AG10803 (cell line): Measurements from ENCODE around the gene PCSK5.

Source experiments
- DNase-seq: peaks from one replicate; pipeline ENCODE4 v3.0.0; 2010; ENCODE audit warnings: low read depth
- H3K4me3 ChIP-seq: 2 replicates; pipeline ENCODE4 v1.5.1; 2011; ENCODE audit warnings: mild to moderate bottlenecking, low read length, control low read depth
- TF ChIP-seq, protein P1 (sequence below): conservative IDR thresholded peaks from 2 replicates; pipeline ENCODE4 v1.5.1; 2011; ENCODE audit warnings: mild to moderate bottlenecking, low read length, control low read depth, inconsistent platforms

PCSK5 gene

DNA sequence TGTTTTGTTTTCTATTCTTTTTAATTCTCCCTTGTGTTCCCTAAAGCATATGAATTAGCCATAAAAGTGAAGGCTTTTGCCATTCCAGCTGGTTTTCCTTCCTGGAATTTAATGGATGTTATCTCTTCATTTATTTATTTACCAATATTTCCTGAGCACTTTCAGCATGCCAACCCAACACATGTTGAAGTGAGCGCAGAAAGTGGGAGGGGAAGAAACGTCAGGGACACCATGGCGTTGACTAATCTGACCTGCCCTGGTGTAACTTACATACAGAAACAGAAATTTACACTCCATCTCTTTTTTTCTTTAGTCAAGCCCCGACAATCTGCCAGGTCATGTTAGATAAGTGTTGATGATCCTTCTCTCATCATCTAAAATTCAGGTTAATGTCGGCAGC lies 247.5 kb downstream of the PCSK5 start:
- TF ChIP-seq, protein P1, sequence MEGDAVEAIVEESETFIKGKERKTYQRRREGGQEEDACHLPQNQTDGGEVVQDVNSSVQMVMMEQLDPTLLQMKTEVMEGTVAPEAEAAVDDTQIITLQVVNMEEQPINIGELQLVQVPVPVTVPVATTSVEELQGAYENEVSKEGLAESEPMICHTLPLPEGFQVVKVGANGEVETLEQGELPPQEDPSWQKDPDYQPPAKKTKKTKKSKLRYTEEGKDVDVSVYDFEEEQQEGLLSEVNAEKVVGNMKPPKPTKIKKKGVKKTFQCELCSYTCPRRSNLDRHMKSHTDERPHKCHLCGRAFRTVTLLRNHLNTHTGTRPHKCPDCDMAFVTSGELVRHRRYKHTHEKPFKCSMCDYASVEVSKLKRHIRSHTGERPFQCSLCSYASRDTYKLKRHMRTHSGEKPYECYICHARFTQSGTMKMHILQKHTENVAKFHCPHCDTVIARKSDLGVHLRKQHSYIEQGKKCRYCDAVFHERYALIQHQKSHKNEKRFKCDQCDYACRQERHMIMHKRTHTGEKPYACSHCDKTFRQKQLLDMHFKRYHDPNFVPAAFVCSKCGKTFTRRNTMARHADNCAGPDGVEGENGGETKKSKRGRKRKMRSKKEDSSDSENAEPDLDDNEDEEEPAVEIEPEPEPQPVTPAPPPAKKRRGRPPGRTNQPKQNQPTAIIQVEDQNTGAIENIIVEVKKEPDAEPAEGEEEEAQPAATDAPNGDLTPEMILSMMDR = no peak
- DNase-seq = no peak
- no peak overlapping the region for H3K4me3 ChIP-seq

DNA sequence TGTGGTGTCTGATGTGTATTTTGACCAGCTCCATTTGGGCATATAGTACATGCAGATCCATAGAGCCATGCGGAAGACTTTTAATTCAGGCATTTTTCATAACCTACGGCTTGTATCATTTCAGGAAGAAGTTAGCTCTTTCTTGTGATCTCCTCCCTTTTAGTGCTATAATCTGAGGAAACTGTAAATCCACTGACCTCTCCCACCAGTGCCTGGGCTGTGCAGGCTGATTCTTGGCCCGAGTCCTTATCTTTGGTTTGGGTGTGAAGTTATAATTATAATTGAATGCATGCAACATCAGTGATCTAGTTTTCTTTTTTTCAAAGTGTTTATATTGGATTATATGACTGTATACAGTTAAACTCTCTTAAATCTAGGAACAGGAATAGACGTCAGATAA lies 247.9 kb downstream of the PCSK5 start:
- no peak for DNase-seq
- H3K4me3 ChIP-seq = no peak overlapping the region
- TF ChIP-seq, protein P1 = no peak

DNA sequence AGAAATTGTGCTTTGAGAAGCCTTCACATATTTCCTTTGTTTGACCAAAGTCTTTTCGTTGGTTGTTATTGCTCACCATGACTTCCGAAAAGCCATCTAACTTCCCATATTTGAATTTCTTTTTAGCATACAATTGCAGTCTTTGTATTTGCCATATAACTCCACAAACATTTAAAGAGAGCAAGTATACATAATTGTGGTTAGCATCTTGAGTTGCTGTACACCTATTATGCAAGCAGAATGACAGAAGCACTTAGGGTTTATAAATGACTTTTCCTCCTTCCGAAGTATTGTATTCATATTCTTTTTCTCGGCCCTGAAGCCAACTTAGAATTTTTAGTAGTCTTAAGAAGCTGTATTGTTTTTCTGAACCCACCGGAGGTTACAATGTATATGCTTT lies 253.4 kb downstream of the PCSK5 start:
- TF ChIP-seq, protein P1 = no peak
- H3K4me3 ChIP-seq = no peak overlapping the region
- DNase-seq = no peak

DNA sequence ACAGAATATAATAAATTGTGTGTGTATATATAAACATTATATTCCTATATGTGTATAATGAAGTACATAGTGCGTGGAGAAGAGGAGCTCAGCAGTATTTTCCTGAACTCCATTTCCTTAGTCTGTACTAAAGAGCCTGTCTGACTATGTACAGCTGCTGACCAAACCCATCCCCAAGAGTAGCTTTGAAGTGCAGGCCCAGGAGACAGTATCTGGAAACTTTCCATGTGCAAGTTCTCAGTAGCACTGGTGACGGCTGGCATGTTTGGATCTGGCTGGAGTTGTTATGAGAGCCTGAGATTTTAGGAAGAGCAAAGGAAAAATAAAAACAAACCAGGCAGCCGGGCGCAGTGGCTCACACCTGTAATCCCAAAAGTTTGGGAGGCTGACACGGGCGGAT lies 259.5 kb downstream of the PCSK5 start:
- no peak overlapping the region for H3K4me3 ChIP-seq
- DNase-seq = no peak
- TF ChIP-seq, protein P1 = no peak

DNA sequence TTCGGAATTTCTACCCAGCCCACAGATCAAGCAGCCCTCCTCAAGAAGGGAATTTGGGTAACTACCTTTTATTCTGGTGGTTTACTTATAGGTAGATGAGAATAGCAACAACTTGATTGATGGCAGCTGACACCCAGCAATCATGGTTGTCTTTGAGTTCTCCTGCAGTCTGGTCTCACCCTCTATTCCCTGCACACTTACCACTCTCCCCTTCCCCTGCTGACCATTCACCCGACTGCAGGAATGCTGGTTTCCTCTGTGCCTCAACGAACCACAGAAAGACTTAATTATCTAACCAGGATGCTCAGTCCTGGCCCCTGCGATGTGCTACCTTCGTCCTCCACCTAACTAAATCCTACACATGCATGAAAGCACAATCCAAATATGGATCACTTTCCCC lies 260.8 kb downstream of the PCSK5 start:
- TF ChIP-seq, protein P1 = no peak
- no peak for DNase-seq
- H3K4me3 ChIP-seq = no peak overlapping the region

DNA sequence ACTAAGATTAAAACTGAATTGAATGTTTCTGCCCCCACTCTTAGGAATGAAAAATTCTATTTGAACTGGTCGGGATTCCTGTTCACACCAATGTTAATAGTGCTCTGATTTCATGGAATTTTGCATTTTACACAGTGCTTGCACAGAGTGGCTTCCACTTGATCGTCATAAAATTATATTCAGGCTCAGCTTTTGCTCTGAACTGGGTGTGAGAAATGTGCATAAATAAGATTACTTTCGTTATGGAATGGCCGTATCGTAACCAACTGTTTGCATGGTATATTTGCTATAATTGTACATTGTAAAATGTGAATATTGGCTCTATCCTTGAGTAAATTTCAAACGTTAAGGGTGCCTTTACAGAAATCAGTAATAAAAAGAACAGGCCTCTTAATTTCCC lies 262.9 kb downstream of the PCSK5 start:
- H3K4me3 ChIP-seq = no peak overlapping the region
- TF ChIP-seq, protein P1 = no peak
- no peak for DNase-seq

DNA sequence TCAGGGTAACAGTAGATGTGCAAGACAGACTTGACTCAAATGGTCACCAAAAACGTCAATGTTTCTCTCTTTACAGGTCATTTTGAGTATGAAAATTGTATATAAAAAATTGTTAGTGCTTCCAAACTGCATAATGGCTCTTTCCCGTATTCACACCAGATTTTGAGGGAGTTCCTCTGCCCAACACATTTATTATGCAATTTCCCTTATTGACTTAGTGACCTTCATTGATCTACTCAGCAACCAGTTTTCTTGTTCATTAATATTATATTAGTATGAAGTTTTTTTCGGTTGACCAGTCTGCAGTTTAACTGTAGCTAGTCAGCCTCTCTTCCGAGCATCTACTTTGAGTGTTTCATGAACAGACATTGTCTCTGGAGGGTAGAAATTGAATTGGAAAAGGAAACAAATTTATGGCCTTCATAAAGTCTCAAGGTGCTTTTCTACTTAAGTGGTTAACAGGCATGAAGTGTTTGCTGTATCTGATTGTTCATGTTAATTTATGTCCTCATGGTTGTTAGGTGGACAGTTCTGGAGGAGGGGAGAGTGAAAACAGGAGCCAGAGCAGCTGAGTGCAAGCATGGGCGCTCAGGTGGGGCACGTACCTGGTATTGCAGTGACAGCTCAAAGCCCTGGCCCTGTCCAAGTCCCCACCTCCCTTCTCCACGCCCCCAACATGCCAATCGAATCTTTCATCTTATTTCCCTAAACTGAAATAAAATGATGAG lies 263.6 kb downstream of the PCSK5 start:
- TF ChIP-seq, protein P1 = no peak
- H3K4me3 ChIP-seq = no peak overlapping the region
- no peak for DNase-seq
